Measurements from ENCODE around the gene NEURL2. TPM values are rescaled to one million over a fixed set of nuclear protein-coding genes. Genes with fewer than 3 reads are reported as not detected.

NEURL2 gene
- total and polyA plus RNA-seq, 2 experiments from 2014 or later: 4.6 to 10.9 TPM

- H3F3A ChIP-seq (replicated peaks; ENCODE audit: low read depth): no peaks in the 10 kb centered on the region
- Mint-ChIP-seq H3K27ac (no peak within 1 kb of the TSS), H3K4me3 (no peak within 1 kb of the TSS), H3K9me3 (peaks cover 3% of the 10 kb centered on the region; the same call in 1 of the 3 replicates), H3K27me3 (ENCODE audit: insufficient read depth, low read depth, poor library complexity) (peaks cover 15% of the 10 kb centered on the region), H3K36me3 (ENCODE audit: low read depth) (peaks cover 24% of the 10 kb centered on the region), H3K4me1 (peaks cover 11% of the 10 kb centered on the region; the same call in 2 of the 3 replicates)
- no peak within 1 kb of the TSS for H3K4me3 ChIP-seq
- peaks cover 3% of the 10 kb centered on the region; the same call in 1 of the 2 replicates for H3K36me3 ChIP-seq (ENCODE audit: insufficient read depth)
- no peaks in the 10 kb centered on the region for H3K9me2 ChIP-seq (ENCODE audit: insufficient read depth)
- H3K27me3 ChIP-seq (ENCODE audit: insufficient read depth): no peaks in the 10 kb centered on the region
- TF ChIP-seq STAT1 (IDR thresholded peaks at IDR 0.05; ENCODE audit: unreplicated experiment): no peak
- no peak for TF ChIP-seq NANOG (IDR thresholded peaks at IDR 0.05; ENCODE audit: borderline replicate concordance)
- TF ChIP-seq ETS1 (IDR thresholded peaks at IDR 0.05): no peak
- TF ChIP-seq CREB1 (CRISPR knock-in tag; IDR thresholded peaks at IDR 0.05; ENCODE audit: low read depth): no peak
- no peak for TF ChIP-seq ZNF331 (CRISPR knock-in tag; IDR thresholded peaks at IDR 0.05; ENCODE audit: low read depth)
- TF ChIP-seq ZNF462 (CRISPR knock-in tag; IDR thresholded peaks at IDR 0.05): no peak
- no peak for TF ChIP-seq REST (IDR thresholded peaks at IDR 0.05; ENCODE audit: unreplicated experiment)
- no peak for TF ChIP-seq JUNB (IDR thresholded peaks at IDR 0.05; ENCODE audit: unreplicated experiment)
- TF ChIP-seq ZNF114 (CRISPR knock-in tag; IDR thresholded peaks at IDR 0.05): no peak
- no peak for TF ChIP-seq EZH2phosphoT487 (IDR thresholded peaks at IDR 0.05; ENCODE audit: unreplicated experiment)
- TF ChIP-seq POLR2AphosphoS5 (IDR thresholded peaks at IDR 0.05; ENCODE audit: low read depth): no peak
- no peak for TF ChIP-seq EZH2 (IDR thresholded peaks at IDR 0.05; ENCODE audit: low read depth, unreplicated experiment)
- no peak for TF ChIP-seq CTCF (conservative IDR thresholded peaks at IDR 0.05; ENCODE audit: low read depth in 2 of 2)
- H2AFZ ChIP-seq: no peak within 1 kb of the TSS
- DNase-seq (ENCODE audit: low spot score): no peak
- H3K79me2 ChIP-seq (replicated peaks; ENCODE audit: insufficient read depth): peaks cover 8% of the 10 kb centered on the region; the same call in 1 of the 2 replicates
- peaks cover 6% of the 10 kb centered on the region for H4K20me1 ChIP-seq (replicated peaks; ENCODE audit: insufficient read depth)
- H3K4me2 ChIP-seq: no peak within 1 kb of the TSS
- no peak within 1 kb of the TSS for H3K27ac ChIP-seq (ENCODE audit: low read depth)
- ATAC-seq: no peak
- peaks cover 3% of the 10 kb centered on the region; the same call in 1 of the 2 replicates for H3K4me1 ChIP-seq (ENCODE audit: insufficient read depth)
These were observed 3.7 kb downstream of the NEURL2 start, which contains the start of gene SPATA25 for GRCh38 chr20:45887346-45887715. Gene SPATA25 (minus strand): TSS chr20:45887622. CDS start chr20:45887590, 32 bp downstream.

All from GM23338 (cell line).